ENCODE data around the gene TRA2B.

Gene TRA2B

DNA sequence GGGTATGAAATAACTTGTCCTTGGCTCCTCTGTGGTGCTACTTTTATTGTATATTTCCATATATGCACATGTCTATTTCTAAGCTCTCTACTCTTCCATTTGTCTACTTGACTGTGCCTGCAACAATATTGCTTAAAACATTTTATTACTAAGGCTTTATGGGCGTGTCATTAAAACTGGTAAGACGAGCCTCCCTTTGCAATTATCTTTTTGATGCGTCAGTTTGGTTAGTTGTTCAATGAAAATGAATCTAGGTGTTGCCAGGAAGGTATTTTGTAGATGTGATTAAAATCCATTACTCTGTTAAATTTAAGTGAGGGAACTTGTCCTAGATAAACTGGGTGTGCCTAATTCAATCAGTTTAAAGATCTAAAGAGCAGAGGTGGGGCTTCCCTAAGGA, 12.9 kb upstream of the TRA2B start:
- DNase-seq: no peak

DNA sequence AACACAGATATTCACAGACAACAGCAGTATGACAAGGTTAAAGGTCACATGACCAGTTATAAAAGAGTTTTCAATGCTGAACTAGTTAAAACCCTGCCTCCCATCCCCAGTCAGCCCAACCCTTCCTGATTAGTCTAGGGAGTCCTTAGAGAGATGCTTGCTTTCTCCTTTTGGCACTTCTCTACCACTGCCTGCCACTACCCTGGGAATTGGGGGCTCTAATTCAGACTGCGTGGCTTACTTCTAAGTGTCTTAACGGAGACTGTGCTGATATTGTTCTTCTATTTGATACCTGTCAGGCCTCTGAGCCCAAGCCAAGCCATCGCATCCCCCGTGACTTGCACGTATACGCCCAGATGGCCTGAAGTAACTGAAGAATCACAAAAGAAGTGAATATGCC, 11.7 kb upstream of the TRA2B start:
- no peak for DNase-seq

DNA sequence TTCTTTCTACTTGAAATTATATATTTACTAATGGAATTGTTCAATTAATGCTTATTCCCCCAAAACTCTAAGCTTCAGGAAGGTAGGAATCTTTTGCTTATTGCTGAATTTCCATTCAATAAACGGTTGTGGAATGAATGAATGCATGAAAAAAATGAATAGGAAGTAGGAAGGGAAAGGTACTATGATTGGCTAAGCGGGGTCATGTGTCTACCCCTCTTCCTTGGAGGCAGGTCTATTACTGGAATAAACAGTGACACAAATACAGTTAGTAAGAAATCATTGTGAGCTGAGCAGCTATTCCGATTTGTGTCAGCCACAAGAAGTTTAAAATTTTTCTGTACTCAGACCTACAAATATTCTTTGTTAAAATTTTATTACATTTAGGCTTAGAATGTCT, 10.5 kb upstream of the TRA2B start:
- DNase-seq: no peak

- DNase-seq: no peak
These were observed 5.9 kb upstream of the TRA2B start for GRCh38 chr3:185943760-185944106.

DNA sequence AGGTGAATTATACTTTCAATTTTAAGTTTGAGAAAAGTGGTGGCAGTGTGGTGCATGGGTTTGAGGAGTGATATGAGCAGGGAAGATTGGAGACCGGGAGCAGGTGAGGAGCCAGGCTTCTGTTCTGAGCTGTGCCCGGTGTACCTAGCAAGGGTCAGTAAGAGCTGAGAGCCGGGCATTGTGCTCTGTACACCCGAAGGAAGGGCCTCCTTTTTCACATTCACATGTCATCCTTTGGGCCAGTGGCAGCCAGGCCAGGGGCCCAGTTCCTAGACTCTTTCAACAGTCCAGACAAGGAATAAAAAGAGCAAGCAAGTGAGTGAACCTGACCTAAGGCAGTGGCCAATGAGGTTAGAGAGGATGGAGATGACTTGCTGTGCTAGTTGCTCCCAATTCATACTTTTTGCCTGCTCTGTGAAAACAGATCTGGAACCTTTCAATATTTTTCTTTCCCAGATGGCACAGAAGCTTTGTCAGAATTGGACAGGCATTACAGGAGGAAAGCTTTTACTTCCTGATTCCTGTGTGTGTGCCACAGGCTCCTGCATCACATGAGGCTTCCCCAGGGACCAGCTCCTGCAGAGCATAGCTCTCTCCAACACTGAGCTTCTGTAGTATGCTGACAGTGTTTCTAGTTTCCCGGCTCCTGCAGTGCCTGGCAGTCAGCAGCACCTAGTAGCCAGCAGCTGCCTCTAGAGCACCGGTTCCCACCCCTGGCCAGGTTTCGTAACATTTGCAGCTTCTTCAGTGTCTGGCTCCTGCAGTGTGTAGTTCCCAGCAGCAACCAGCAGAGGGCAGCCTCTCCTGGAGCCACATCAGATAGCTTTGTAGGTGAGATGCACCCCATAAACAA, 5.3 kb upstream of the TRA2B start:
- DNase-seq: peak; percentile 70

DNA sequence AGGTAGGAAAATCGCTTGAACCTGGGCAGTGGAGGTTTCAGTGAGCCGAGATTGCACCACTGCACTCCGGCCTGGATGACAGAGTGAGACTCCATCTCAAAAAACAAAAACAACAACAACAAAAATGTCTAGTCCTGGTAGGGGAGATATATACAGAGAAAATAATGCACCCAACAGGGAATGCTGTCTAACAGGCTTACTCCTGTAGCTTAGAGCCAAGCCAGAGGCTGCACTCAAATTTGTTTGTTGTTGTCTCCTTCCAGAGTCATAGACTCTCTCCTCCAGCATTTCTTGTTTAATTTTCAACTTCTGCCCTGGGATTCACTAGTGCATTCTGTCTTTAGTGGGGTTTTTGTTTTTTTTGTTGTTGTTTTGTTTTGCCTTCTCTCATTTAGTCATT, 4.6 kb upstream of the TRA2B start:
- DNase-seq: no peak

DNA sequence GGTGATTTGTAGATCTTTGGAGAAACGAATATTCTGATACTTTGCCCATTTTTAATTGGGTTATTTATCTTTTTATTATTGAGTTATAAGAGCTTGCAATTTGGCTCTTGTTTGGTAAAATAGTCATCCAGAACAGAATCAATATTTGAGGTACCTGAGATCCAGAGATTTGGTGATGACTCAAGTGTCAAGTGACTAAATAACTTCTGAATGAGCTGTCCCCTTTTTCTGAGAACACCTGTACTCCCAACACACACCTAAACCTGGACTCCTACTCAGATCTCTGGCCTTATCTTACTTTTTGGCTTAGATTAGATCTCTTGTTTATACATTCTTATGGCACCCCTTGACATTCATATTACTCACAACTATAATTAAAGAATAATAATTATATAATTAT, 3.1 kb upstream of the TRA2B start:
- no peak for DNase-seq

DNA sequence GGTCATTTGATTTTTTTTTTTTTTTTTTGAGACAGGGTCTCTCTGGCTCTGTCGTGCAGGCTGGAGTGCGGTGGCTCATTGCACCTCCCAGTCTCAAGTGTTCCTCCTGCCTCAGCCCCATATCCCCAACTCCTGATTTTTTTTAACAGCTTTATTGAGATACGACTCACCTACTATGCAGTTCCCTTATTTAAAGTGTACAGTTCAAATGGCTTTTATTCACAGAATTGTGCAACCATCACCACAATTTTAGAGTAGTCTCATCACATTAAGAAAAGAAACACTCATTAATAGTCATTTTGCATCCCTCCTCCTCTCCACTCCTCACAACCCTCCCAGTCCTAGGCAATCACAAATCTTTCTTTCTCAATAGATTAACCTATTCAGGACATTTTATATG, 1.9 kb upstream of the TRA2B start:
- no peak for DNase-seq

DNA sequence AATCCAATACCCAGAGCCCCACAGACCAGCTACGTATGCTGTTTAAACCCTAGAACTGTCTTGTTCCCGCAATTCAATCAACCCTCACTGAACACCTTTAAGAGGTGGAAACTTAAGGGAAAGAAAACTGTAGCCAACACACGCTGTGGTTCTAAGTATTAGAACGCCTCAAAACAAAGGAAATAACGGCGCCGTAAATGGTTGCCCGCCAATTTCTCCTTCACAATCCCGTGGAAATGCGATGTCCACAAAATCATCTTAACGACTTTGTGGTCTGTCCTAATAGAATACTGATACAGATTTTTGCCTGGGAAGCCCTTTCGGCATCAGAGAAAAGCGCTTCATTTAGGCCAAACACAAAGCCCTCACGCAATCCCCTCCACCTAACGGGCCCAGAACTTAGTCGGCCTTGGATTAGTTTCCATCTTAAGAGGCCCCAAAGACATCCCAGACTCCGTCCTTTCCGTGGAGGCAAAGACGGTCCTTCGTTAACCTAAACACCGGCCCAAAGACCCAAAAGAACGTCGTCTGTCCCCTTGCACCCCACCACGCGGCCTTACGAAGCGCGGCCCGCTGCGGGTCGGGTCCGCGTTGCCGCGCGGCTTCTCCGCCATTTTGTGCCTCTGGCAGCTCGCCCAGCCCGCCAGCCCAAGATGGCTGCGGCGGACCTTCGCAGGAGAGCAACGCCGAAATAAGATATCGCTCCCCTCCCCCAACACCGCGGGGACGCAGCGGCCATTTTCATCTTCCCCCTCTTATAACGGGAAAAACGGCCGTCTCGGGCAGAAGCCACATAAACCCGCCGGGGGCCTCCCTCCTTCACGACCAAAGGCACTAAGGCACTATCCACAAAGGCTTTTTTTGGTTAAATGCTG, 763 bp downstream of the TRA2B start:
- DNase-seq: peak; percentile 87

DNA sequence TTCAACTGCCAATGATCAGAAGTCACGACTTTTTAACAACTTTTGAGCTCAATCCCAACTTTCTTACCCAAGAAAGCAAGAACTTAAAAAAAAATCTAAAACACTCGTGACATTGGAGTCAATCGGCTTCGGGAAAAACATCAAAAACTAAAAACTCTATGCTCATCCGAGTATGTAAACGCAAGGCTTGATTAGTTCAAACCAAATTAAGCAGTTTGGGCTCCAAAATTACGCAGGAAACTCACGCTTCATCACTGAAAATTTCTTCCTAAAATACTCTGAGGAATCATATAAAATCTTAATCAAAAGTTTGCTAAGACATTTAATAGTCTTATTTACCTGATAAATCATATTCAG, 1.6 kb downstream of the TRA2B start:
- DNase-seq: no peak

DNA sequence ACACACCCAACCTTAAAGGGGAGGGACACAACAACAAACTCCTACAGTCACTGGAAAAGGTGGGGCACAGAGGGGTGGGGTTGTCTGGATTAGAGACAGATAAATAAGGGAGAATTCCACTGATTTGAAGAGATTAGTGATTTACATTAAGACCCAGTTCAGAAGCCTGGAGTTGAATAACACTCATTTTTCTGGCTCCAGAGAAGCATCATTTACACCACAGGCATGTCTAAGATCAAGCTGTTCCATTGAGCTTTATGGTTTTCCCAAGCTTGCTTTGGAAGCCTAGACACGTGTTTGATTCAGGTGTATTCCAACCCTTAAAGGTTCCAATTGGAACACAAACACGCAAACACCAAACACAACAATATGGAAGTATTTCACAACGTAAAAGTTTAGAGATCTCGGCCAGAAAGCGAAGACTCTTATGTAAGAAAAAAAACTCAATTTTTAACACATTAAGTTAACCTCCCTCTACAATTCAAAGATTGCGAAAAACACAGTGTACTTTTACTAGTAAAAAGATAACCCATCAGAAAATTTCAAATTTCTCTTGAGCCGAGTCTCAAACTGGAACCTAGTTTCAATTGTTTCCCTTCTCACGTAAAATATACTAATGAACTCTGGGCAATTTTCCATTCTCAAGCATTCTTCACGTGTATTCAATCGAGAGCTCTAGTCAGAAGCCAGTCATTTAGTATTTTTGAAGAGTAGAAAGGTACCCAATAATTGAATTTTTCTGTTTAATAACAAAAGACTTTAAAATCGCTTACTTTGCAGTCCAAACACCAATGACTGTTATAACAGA, 2.1 kb downstream of the TRA2B start:
- no peak for DNase-seq

- DNase-seq: no peak
These were observed 2.9 kb downstream of the TRA2B start for GRCh38 chr3:185934767-185935464.

DNA sequence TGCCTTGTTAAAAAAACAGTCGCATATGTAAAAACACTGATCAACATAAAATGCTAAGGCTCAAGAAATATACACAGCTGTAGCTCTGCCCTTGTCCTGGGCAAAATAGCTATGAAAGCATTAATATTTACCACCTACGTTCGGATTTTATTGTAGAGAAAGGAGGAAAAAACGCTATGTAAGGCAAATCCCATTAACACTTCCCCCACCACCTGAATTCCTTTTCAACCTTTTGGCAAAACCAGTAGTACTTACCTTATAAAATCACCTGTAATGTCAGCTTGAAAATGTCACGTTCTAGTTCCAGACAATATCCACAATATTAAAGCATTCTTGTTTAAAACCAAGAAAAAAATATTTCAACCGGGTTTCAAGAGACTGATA, 3.6 kb downstream of the TRA2B start:
- no peak for DNase-seq

- DNase-seq: no peak
These were observed 4.2 kb downstream of the TRA2B start for GRCh38 chr3:185933374-185934173.

DNA sequence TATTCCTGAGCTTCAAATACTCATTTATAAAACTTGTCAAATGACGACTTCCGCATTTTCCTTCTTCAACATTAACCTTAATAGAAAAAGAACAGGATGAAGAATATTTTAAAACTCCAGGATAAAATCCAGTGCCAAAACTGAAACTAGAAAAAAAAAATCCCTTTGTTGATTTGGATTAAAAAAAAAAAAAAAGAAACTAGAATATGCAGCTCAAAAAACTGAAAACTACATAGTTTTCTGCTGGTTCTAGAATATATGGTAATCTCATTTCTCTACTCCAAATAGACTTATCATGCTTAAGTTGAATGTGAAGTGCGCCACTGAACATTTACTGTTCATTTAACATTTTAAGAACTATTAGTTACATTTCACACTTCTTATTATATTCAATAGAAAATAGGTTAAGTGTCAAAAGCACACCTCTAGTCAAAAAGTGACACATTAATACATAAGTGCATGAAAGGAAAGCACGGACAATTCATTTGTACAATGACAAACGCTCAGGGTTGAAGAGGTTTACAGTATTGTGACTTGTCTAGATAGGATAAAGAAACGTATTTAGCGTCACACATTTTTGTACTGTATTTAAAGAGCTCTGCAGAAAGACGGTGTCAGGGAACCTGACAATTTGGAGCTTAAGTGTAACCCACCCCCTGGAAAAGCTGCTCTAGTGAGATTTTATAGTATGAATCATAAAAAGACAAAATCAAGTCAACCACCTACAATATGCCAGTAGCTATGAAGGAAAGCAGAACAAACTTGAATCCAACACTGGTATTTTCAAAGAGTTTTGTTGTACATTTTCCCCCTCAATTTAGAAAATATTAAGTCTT, 5.8 kb downstream of the TRA2B start:
- DNase-seq: no peak

DNA sequence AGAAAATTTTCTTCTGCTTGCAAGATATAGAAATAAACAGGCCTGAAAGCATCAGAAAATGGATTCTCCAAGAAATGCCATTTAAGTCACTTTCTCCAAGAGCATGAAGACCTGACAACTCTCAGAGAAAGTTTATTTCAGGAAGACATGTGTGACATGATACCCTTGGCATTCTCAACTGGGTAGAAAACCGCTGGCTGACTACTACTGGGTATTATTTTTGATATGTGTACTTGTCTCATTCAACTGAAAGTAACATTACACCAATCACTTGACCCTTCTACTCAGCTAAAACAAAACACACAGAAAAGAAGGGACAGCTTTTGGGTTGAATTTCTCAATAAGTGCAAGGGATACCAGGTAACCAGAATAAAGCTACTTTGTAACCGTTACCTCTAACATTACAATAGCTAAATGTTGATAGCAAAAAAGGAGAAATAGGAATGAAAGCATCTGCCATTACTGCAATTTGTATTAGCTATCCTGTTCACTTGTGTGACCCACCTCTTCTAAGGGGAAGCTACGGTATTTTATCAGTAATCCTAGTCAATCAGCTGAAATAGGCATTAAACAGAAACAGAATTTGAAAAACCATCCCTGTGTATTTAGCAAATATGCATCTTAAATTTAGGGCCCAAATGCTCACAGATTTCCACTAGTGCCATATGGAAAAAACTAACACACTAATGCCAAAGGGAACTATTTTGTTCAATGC, 7.3 kb downstream of the TRA2B start:
- DNase-seq: peak; percentile 65

GRCh38 chr3:185929192-185930151, 8.3 kb downstream of the TRA2B start:
- peak; percentile 35 for DNase-seq

GRCh38 chr3:185928496-185928895, 9.3 kb downstream of the TRA2B start:
- DNase-seq: no peak
